ENCODE data around the gene HELZ2. TPM values are rescaled to one million over a fixed set of nuclear protein-coding genes. Genes with fewer than 3 reads are reported as not detected.

Gene HELZ2
- total and polyA plus RNA-seq, 10 of the 15 experiments (the other 5 are each of a cell fraction or from before 2014, with no cell fraction given) = 0.05 to 33.3 (median 6.2) TPM

- TF ChIP-seq STAT1 (conservative IDR thresholded peaks at IDR 0.05) (no peak), EGR1 (IDR thresholded peaks at IDR 0.05; ENCODE audit: borderline replicate concordance in 1 of 2, low read depth in 2 of 2, low read length in 2 of 2) (peak in 1 of 2 experiments; percentile 69; a peak in 2 of 3 replicates), CHD1 (IDR thresholded peaks at IDR 0.05; ENCODE audit: low read depth, low read length) (no peak), BCL3 (IDR thresholded peaks at IDR 0.05; ENCODE audit: borderline replicate concordance, insufficient read depth, low read depth, low read length, poor library complexity, severe bottlenecking) (peak; percentile 38), NBN (IDR thresholded peaks at IDR 0.05) (no peak), RAD21 (IDR thresholded peaks at IDR 0.05; ENCODE audit: insufficient read depth, low read depth, low read length) (no peak), HDAC6 (IDR thresholded peaks at IDR 0.05; ENCODE audit: unreplicated experiment) (no peak), MXI1 (IDR thresholded peaks at IDR 0.05; ENCODE audit: low read depth, low read length) (peak; percentile 48; the same call in 1 of the 2 replicates), DPF2 (IDR thresholded peaks at IDR 0.05) (peak; percentile 92), EP300 (IDR thresholded peaks at IDR 0.05; ENCODE audit: borderline replicate concordance in 1 of 2, control insufficient read depth in 1 of 2, low read depth in 2 of 2, low read length in 2 of 2) (peak in 1 of 2 experiments; percentile 25; a peak in 2 of 4 replicates), IKZF2 (IDR thresholded peaks at IDR 0.05) (peak; percentile 88 to 93), ATF7 (IDR thresholded peaks at IDR 0.05; ENCODE audit: low read depth) (0 out of 2 replicates have a peak, but pooled peaks have one; percentile 31), RBBP5 (conservative IDR thresholded peaks at IDR 0.05) (no peak), ELK1 (IDR thresholded peaks at IDR 0.05; ENCODE audit: low read depth, low read length) (no peak), CREB1 (IDR thresholded peaks at IDR 0.05; ENCODE audit: low read depth) (peak; percentile 60; the same call in 1 of the 2 replicates), ZZZ3 (IDR thresholded peaks at IDR 0.05; ENCODE audit: control insufficient read depth, insufficient read length, low read depth) (no peak), ETV6 (conservative IDR thresholded peaks at IDR 0.05 in 1 of 2, IDR thresholded peaks at IDR 0.05 in 1 of 2; ENCODE audit: borderline replicate concordance in 1 of 2, low read depth in 1 of 2) (peak in 1 of 2 experiments; percentile 66; a peak in 2 of 4 replicates), SIX5 (IDR thresholded peaks at IDR 0.05; ENCODE audit: low read depth, low read length, severe bottlenecking) (no peak)
- TF ChIP-seq, protein P1, sequence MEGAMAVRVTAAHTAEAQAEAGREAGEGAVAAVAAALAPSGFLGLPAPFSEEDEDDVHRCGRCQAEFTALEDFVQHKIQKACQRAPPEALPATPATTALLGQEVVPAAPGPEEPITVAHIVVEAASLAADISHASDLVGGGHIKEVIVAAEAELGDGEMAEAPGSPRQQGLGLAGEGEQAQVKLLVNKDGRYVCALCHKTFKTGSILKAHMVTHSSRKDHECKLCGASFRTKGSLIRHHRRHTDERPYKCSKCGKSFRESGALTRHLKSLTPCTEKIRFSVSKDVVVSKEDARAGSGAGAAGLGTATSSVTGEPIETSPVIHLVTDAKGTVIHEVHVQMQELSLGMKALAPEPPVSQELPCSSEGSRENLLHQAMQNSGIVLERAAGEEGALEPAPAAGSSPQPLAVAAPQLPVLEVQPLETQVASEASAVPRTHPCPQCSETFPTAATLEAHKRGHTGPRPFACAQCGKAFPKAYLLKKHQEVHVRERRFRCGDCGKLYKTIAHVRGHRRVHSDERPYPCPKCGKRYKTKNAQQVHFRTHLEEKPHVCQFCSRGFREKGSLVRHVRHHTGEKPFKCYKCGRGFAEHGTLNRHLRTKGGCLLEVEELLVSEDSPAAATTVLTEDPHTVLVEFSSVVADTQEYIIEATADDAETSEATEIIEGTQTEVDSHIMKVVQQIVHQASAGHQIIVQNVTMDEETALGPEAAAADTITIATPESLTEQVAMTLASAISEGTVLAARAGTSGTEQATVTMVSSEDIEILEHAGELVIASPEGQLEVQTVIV (IDR thresholded peaks at IDR 0.05; ENCODE audit: borderline replicate concordance, partially characterized antibody) = no peak
Measured at GRCh38 chr20:63567386-63568169, 6.5 kb downstream of the HELZ2 start (continued).

Measured in GM12878 (cell line).